Myocyte (in vitro differentiated cells): ENCODE results near the gene PARVG. TPM values are rescaled to one million over a fixed set of nuclear protein-coding genes. Genes with fewer than 3 reads are reported as not detected.

Source experiments
- DNase-seq: peaks from one replicate; pipeline ENCODE4 v3.0.0-alpha.2; 2012; ENCODE audit warnings: low read depth
- polyA plus RNA-seq: library from polyadenylated mRNA; unstranded; fragments of >200 nt; gene quantifications from one replicate; pipeline ENCODE4 v1.2.1, GENCODE V29; 2012; ENCODE audit warnings: missing spikeins
- total RNA-seq: library from RNA; depleted of rRNA; stranded (reverse); fragments of >200 nt; gene quantifications from 2 replicates; pipeline ENCODE4 v1.2.3, GENCODE V29; 2014

Gene PARVG
- 0.05 TPM in 1 of 2 replicates, not detected in the other for total RNA-seq
- 0.03 TPM for polyA plus RNA-seq

GRCh38 chr22:44180706-44181032 is at the start of gene PARVG:
Gene PARVG, plus strand, starts transcription at chr22:44180925. Its CDS starts 2,405 bp downstream, at chr22:44183330.
- DNase-seq: no peak

GRCh38 chr22:44131412-44131811 is 49.3 kb upstream of the PARVG start:
- DNase-seq: no peak

- DNase-seq: no peak
These were observed 48.6 kb upstream of the PARVG start for GRCh38 chr22:44131989-44132685.

GRCh38 chr22:44132724-44133123 is 48.0 kb upstream of the PARVG start:
- no peak for DNase-seq

GRCh38 chr22:44133161-44133560 is 47.6 kb upstream of the PARVG start:
- peak; percentile 71 for DNase-seq

- DNase-seq: peak; percentile 96
These were observed 46.7 kb upstream of the PARVG start for GRCh38 chr22:44133901-44134571.

GRCh38 chr22:44136112-44136511 is 44.6 kb upstream of the PARVG start:
- DNase-seq: no peak

- no peak for DNase-seq
These were observed 43.9 kb upstream of the PARVG start for GRCh38 chr22:44136786-44137185.

- no peak for DNase-seq
These were observed 43.3 kb upstream of the PARVG start for GRCh38 chr22:44137415-44137814.

- no peak for DNase-seq
These were observed 41.0 kb upstream of the PARVG start for GRCh38 chr22:44139773-44140172.

- no peak for DNase-seq
These were observed 38.2 kb upstream of the PARVG start for GRCh38 chr22:44142421-44143104.

GRCh38 chr22:44143105-44143474 is 37.6 kb upstream of the PARVG start:
- DNase-seq: no peak

- no peak for DNase-seq
These were observed 37.1 kb upstream of the PARVG start for GRCh38 chr22:44143579-44143978.

GRCh38 chr22:44144046-44144569 is 36.6 kb upstream of the PARVG start:
- DNase-seq: no peak

GRCh38 chr22:44145544-44145943 is 35.2 kb upstream of the PARVG start:
- no peak for DNase-seq

GRCh38 chr22:44146088-44146861 is 34.5 kb upstream of the PARVG start:
- DNase-seq: no peak

- DNase-seq: no peak
These were observed 33.6 kb upstream of the PARVG start for GRCh38 chr22:44147008-44147645.

- no peak for DNase-seq
These were observed 32.7 kb upstream of the PARVG start for GRCh38 chr22:44147821-44148574.

GRCh38 chr22:44151676-44152075 is 29.0 kb upstream of the PARVG start:
- DNase-seq: peak; percentile 62

GRCh38 chr22:44153710-44154109 is 27.0 kb upstream of the PARVG start:
- DNase-seq: no peak
